Chondrocyte (in vitro differentiated cells): Measurements from ENCODE around the gene TWIST2. TPM values are rescaled to one million over a fixed set of nuclear protein-coding genes. Genes with fewer than 3 reads are reported as not detected.

Experiments
- DNase-seq: peaks from one replicate; pipeline ENCODE4 v3.0.0; 2021; ENCODE audit warnings: mixed read lengths, low spot score
- H3K27ac Mint-ChIP-seq: one replicate; pipeline ENCODE4 v1.8.0; 2021; ENCODE audit warnings: mild to moderate bottlenecking, moderate library complexity, mixed read lengths; ENCODE audit not compliant: unreplicated experiment
- H3K27me3 Mint-ChIP-seq: 2 replicates; pipeline ENCODE4 v1.8.0; 2021; ENCODE audit warnings: low read depth, mixed read lengths
- H3K36me3 Mint-ChIP-seq: 2 replicates; pipeline ENCODE4 v1.8.0; 2021; ENCODE audit warnings: low read depth, mixed read lengths
- H3K4me1 Mint-ChIP-seq: 2 replicates; pipeline ENCODE4 v1.8.0; 2021; ENCODE audit warnings: low read depth, mild to moderate bottlenecking, mixed read lengths
- H3K4me3 Mint-ChIP-seq: one replicate; pipeline ENCODE4 v1.8.0; 2021; ENCODE audit warnings: mild to moderate bottlenecking, moderate library complexity, mixed read lengths; ENCODE audit not compliant: unreplicated experiment
- H3K9me3 Mint-ChIP-seq: 2 replicates; pipeline ENCODE4 v1.8.0; 2021; ENCODE audit warnings: low read depth, mixed read lengths
- total RNA-seq: library from RNA; stranded (reverse); gene quantifications from 3 replicates; pipeline ENCODE4 v1.2.1, GENCODE V29; 2021
- TF ChIP-seq, protein P1 (sequence below): fragments of 200-600 bp; sonication (generic); IDR thresholded peaks from 2 replicates; pipeline ENCODE4 v1.5.0; 2021; ENCODE audit warnings: antibody characterized with exemption, mild to moderate bottlenecking, moderate library complexity

Gene TWIST2
- total RNA-seq, 1 donor from 2014 or later, result 2.4 TPM

DNA sequence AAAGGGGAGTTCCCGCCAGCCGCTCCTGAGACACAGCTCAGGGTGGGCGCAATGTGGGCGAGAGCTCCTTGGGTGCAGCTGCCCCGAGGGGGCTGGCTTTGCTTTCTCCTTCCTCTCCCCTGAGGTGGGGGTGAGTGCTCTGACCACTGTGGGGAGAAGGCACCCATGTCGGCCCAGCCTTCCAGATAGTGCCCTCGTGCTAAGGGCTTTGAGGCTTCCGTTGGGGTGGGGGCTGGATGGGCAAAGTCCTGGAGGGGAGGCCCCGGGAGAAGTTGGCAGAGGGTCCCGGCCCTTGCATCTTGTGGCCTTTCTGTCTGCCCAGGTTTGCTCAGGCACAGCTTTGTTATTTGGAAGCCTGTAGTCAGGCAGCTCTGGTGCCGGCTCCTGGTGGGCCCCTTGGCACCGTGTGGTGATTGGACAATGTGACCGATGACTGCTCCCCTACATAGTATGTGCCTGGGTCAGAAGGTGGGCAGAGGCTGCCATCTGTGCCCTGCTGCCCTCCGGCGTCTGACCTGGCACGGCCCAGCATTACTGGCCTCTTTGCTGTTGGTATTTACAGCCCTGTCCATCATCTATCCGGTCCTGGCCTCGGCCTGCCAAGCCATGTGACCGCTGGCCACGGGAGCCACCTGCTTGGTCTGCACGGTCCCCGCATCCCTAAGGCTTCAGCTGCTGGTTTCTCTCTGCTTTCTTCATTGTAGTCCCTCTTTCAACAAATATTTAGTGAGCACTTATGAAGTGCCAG is 50.8 kb downstream of the TWIST2 start:
- H3K27ac Mint-ChIP-seq, result no peak overlapping the region
- TF ChIP-seq, protein P1, sequence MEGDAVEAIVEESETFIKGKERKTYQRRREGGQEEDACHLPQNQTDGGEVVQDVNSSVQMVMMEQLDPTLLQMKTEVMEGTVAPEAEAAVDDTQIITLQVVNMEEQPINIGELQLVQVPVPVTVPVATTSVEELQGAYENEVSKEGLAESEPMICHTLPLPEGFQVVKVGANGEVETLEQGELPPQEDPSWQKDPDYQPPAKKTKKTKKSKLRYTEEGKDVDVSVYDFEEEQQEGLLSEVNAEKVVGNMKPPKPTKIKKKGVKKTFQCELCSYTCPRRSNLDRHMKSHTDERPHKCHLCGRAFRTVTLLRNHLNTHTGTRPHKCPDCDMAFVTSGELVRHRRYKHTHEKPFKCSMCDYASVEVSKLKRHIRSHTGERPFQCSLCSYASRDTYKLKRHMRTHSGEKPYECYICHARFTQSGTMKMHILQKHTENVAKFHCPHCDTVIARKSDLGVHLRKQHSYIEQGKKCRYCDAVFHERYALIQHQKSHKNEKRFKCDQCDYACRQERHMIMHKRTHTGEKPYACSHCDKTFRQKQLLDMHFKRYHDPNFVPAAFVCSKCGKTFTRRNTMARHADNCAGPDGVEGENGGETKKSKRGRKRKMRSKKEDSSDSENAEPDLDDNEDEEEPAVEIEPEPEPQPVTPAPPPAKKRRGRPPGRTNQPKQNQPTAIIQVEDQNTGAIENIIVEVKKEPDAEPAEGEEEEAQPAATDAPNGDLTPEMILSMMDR, result no peak

DNA sequence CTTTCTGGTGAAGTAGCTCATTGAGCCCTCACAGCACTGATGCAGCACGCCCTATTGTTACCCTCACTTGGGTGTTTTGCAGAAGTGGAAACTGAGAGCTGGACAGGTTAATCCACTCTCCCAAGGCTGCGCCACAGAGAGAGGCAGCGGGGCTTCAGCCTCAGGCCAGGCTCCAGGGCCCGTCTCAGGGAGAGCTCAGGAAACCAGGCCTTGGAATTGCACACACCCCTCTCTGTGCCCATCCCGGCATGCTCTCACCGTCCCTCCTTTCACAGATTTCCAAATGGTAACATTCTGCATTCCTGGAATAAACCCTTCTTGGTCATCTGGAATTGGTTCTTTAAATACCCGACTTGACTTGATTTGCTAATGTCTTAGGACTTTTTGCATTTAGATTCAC is 51.5 kb downstream of the TWIST2 start:
- Mint-ChIP-seq H3K9me3 (no peaks in the 10 kb centered on the region), H3K36me3 (no peaks in the 10 kb centered on the region), H3K27me3 (no peaks in the 10 kb centered on the region), H3K4me1 (peaks cover 34% of the 10 kb centered on the region), H3K4me3 (no peak overlapping the region), H3K27ac (no peak overlapping the region)
- peak; percentile 38 for DNase-seq
- TF ChIP-seq, protein P1, result no peak

More for the DNA sequence above, 50.8 kb downstream of the TWIST2 start:
- Mint-ChIP-seq H3K36me3 (no peaks in the 10 kb centered on the region), H3K4me1 (peaks cover 34% of the 10 kb centered on the region), H3K9me3 (no peaks in the 10 kb centered on the region), H3K27me3 (no peaks in the 10 kb centered on the region), H3K4me3 (no peak overlapping the region)
- peak; percentile 75 for DNase-seq

DNA sequence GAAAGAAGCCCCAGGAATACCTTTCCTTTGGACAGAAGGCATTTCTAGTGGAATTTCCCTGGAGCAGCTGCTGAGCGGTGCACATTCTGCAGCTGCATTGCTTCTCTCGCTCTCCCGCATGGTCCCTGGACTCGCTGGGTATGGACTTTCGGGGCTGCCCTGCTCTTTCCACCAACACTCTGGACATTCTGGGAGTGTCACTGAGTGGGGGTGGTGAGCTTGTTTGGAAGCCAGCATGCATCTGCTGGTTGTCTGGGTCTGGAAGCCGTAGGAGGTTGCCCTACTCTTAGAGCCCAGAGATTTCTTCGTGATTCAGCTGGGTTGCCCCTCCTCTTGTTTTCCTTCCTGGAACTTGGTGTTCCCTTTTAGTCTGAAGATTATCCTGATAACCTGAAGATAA is 52.6 kb downstream of the TWIST2 start:
- TF ChIP-seq, protein P1, result no peak

DNA sequence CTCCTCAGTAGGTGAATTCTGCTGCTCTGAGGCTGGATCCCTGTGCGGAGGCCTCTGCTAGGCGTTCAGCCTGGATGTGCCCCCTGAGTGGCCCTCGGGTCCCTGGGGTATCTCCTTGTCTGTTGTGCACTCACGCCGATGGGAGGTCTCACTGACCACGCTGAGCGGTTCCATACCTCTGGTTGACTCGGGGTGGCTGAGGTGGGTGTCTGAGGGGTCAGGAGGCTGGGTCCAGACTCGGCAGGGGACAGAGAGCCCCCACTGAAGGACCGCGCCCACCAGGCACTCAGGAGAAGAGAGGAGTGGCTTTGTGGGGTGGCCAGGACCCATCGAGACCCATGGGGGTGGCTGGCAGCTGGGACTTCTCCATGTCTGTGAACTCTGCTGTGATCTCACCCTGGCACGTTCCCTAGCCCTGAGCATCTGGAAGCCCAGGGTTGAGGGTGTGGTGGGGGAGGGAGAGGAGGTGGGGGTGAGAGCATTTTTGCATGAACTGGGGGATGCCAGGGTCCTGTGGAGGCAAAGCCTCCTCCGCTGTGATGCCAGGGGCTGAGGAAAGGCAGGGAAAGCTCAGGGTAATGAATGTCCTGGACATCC is 53.7 kb downstream of the TWIST2 start:
- Mint-ChIP-seq H3K4me1 (peaks cover 16% of the 10 kb centered on the region), H3K36me3 (no peaks in the 10 kb centered on the region), H3K9me3 (no peaks in the 10 kb centered on the region), H3K4me3 (no peak overlapping the region), H3K27me3 (no peaks in the 10 kb centered on the region), H3K27ac (no peak overlapping the region)
- TF ChIP-seq, protein P1, result no peak
- DNase-seq, result peak; percentile 73

More for the DNA sequence above, 52.6 kb downstream of the TWIST2 start:
- Mint-ChIP-seq H3K36me3 (no peaks in the 10 kb centered on the region), H3K4me1 (peaks cover 23% of the 10 kb centered on the region), H3K27me3 (no peaks in the 10 kb centered on the region), H3K4me3 (no peak overlapping the region), H3K9me3 (no peaks in the 10 kb centered on the region), H3K27ac (no peak overlapping the region)
- DNase-seq, result peak; percentile 39

DNA sequence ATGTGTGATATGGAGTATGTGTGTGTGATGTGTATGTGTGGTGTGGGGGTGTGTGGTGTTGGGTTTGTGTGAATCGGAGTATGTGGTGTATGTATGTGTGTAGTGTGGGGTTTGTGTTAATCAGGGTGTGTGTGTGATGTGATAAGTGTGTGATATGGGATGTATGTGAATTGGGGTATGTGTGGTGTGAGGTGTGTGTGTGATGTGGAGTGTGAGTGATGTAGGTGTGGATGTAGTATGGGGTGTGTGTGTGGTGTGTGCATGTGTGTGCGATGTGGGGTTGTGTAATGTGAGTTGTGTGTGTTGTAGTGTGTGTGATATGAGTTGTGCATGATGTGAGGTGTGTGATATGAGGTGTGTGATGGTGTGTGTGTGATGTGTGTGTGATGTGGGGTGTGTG is 54.4 kb downstream of the TWIST2 start:
- Mint-ChIP-seq H3K27me3 (no peaks in the 10 kb centered on the region), H3K4me1 (peaks cover 16% of the 10 kb centered on the region), H3K36me3 (no peaks in the 10 kb centered on the region), H3K4me3 (no peak overlapping the region), H3K27ac (no peak overlapping the region), H3K9me3 (no peaks in the 10 kb centered on the region)
- DNase-seq, result no peak
- TF ChIP-seq, protein P1, result no peak
